GM19324 (cell line): ENCODE results near the gene RXFP1.

Source experiments
- ATAC-seq: cut with Tn5 transposase; IDR thresholded peaks from one replicate; pipeline ENCODE4 v1.9.1; 2021; ENCODE audit warnings: mild to moderate bottlenecking, moderate library complexity; ENCODE audit not compliant: unreplicated experiment, low FRiP score

Gene RXFP1

GRCh38 chr4:158669310-158669709 lies 147.6 kb downstream of the RXFP1 start:
- no peak for ATAC-seq

GRCh38 chr4:158670975-158671664 lies 149.4 kb downstream of the RXFP1 start:
- ATAC-seq = peak; percentile 14

- ATAC-seq = no peak
Measured at GRCh38 chr4:158671665-158671914, 149.9 kb downstream of the RXFP1 start, which contains the start of gene C4orf46. Gene C4orf46 (minus strand): TSS chr4:158671887. CDS start chr4:158671801, 86 bp downstream.

GRCh38 chr4:158671915-158672806 lies 150.5 kb downstream of the RXFP1 start, which contains the start of gene ETFDH:
Gene ETFDH (plus strand): TSS chr4:158672296. CDS start chr4:158672457, 161 bp downstream.
- peak; percentile 95 for ATAC-seq

GRCh38 chr4:158673633-158674032 lies 152.0 kb downstream of the RXFP1 start:
- no peak for ATAC-seq

GRCh38 chr4:158676076-158676475 lies 154.4 kb downstream of the RXFP1 start:
- no peak for ATAC-seq

GRCh38 chr4:158678767-158679166 lies 157.1 kb downstream of the RXFP1 start:
- no peak for ATAC-seq

- ATAC-seq = no peak
Measured at GRCh38 chr4:158681629-158682028, 159.9 kb downstream of the RXFP1 start.

GRCh38 chr4:158682066-158682465 lies 160.4 kb downstream of the RXFP1 start:
- no peak for ATAC-seq

- ATAC-seq = no peak
Measured at GRCh38 chr4:158688813-158689212, 167.1 kb downstream of the RXFP1 start.
